Right hindlimb (tissue), 1 donor: ENCODE data around the gene NMT1.
A peak's percentile ranks its signal among the peaks of the same experiment; 100 is the strongest.

Experiments used
- DNase-seq: peaks from one replicate; pipeline ENCODE4 v3.0.0-alpha.2; 2018

The NMT1 gene

DNA sequence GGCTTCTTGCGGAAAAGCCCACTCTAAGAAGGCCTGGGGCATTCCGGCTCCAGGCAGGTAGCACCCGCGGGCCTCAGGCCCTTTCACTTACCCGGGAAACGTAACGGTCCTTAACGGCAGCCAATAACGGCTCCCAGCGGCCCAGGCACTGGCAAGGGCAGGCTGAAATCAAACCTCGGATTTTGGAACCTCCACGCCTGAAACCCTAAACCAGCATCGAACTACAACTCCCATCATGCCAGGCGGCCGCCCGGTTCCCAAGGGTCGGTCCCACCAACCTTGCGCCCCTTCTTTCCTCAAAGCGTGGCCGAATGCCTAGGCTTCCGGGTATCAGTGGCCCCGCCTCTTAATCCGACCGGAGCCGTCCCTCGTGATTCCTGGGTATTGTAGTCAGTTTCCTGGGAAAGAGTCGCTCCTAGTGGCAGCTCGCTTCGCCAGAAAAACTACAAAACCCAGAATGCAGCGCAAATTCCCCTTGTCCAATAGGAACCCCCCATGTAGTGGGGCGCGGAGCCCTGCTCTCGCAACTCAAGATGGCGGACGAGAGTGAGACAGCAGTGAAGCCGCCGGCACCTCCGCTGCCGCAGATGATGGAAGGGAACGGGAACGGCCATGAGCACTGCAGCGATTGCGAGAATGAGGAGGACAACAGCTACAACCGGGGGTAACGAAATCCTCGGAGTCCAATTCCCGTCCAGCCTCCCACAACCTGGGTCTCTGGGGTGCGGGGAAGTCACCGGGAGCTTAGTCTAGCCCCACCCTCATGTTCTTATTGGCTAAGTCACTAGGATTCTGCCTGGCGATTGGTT lies at the start of gene NMT1:
Gene NMT1, plus strand, starts transcription at position 521 of the 809 bp plus-strand sequence. Its CDS starts 13 bp downstream, at position 534.
- DNase-seq = peak; percentile 100

DNA sequence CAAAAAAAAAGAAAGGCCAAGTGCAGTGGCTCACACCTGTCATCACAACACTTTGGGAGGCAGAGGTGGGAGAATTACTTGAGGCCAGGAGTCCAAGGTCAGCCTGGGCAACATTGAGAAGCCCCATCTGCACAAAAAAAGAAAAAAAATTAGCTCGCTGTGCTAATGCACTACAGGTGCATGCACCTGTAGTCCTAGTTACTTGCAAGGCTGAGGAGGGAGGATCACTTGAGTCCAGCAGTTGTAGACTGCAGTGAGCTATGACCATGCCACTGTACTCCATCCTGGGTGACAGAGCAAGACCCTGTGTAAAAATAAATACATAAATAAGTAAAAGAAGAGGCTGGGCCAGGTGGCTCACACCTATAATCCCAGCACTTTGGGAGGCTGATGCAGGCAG lies 49.4 kb upstream of the NMT1 start:
- DNase-seq = no peak

DNA sequence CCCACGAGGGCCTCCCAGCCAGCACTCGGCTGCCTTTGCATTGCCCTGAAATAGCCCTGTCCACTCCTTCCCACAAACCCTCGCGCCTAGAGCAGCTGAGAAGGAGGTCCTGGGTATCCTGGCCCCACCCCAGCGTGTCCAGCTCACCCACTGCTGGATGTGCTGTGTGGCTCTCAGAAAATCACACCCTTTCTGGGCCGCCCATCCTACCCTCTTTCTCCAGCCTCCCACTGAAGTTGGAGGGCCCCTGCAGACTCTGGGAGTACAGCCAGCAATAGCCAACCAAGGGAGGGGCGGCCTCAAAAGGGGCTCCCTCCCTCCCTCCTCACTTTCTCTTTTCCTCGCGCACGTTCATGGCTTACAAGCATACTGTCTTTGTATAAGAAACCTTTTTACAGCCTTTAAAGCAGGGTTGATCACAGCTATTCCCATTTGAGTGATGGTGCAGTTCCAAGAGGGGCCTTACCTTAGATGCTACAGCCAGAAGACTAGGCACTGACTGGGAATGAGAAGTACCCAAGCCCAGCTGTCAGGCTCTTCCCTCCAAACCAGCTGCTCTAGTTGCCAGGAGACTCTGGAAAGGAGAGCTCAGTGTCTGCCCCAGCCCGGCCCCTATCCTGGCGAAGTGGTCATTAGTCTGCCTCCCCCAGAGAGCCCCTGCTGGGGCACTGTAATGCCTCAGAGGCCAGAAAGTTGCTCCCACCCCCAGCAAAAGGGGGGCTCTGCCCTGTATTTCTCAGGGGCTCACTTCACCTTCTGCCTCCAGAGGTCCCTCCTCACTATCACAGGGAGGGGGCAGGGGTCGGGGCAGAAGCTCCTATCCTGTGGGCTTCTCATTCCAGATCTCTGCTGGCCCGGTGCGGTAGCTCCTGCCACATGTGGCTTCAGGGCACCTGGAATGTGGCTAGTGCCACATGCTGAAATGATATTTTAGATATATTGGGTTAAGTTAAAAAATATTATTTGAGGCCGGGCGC lies 47.8 kb upstream of the NMT1 start:
- DNase-seq = peak; percentile 72

DNA sequence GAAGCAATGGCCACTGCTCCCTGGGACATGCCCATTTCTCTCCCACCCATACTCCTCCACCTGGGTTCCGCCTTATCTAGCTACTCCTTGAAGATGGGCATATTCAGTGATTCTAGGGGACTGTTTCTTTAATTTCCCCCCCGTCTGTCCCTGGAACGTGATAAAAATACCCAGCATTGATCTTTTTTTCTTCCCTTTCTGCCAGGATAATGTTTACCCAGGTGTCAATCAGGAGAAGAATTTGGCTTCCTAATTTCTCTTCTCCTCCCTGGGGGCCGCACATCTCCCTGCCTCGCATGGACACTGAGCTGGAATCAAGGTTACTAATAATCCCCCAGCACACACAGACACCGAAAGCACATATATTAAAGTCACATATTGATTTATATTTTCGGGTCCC lies 44.9 kb upstream of the NMT1 start:
- no peak for DNase-seq

DNA sequence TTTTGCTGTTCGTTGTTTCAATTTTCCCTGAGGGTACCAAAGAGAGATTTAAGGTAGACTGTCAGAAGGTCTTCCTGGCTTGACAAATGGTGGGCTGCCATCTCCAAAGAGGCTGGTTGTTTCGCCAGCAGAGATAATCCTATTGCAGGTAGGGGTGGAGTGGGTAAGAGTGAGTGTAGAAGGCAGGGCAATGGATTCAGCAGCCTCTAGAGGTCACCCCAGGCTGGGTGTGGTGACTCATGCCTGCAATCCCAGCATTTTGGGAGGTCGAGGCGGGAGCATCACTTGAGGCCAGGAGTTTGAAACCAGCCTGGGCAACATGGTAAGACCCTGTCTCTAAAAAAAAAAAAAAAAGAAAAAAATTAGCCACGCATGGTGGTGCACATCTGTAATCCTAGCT lies 44.3 kb upstream of the NMT1 start:
- no peak for DNase-seq

DNA sequence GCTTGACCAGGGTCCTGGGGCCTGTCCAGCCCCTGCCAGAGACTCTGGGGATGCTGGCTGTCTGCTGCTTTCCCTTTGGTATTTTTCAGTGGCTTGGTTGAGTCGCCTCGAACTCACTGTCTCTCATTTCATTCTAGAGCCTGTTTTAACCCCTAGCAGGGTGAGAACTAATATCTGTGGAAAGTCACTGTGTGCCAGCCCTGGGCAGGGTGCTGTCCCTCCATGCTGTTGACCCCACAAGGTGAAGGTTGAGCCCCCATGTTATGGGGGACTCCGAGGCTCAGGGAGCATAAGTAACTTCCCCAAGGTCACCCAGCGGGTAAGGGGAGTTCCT lies 42.6 kb upstream of the NMT1 start:
- peak; percentile 19 for DNase-seq

DNA sequence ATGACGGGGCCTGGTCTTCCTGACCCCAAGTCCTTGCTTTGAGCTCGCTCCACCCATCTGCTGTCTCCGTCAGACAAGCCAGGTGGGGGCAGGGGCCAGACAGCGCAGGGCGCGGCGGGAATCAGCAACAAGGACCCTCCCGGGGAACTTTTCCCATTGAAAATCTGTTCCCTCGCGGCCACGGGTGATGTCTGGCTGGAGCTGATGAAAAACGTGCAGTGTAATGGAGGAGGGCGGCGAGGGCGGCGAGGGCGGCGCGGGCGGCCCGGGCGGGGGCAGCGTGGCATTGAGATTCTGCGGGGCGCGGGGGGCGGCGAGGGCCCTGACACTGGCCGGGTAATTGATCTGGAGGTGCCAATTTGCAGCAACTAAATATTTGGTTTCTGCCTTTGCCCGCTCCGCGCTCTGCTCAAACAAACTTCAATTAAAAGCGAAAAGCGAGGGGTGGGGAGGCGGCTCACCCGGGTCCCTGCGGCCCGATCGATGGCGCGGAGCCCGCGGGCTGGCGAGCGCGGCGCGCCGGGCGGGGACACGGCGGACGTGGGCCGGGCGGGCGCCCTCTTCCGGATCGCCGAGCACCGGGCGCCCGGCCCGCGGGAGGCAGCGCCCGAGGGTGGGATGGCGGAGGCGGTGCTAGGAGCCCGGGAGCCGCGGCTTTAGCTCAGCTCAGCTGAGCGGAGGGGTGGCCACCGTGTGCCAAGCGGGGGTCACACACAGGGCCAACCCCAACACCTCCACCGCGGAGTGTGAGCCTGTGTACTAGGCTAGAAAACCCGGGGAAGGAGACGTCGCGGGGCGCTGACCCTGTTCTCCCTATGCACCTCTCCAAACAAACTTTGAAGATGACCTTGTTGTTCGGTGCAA lies 42.0 kb upstream of the NMT1 start:
- peak; percentile 62 for DNase-seq

DNA sequence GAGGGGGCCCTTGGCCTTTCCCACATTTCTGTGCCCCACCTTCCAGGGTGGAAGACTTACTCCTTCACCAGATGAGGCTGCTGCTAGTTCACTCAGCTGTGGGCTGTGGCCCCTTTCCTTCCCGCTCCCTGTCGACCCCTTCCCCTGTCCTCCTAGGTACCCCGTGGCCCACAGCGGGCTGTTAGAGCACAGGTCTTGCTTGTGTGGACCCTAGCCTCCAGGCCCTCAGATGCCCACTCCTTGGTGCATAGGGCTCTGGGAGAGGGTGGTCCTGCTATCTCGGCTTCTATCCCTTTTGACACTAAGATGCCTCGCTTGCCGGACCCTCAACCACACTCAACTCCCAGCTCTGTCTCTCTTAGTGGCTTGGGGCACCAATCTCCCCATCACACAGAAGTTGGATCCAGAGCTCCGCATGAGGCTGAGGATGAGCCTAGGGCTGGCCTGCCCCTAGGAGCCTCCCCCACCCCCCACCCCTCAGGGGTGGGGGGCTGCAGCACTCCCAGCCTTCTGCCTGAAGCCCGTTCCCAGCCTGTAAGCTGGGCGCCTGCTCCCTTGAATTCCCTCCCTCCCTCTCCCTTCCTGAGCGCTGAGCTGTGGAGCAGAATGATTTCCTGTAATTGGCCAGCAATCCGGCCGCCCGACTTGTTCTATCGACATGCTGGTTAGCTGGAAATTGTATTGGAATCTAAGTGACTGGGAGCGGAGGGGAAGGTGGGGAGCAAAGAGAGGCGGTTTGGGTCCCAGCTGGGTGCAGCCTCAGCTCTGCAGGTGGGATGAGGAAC lies 40.6 kb upstream of the NMT1 start:
- DNase-seq = peak; percentile 68

DNA sequence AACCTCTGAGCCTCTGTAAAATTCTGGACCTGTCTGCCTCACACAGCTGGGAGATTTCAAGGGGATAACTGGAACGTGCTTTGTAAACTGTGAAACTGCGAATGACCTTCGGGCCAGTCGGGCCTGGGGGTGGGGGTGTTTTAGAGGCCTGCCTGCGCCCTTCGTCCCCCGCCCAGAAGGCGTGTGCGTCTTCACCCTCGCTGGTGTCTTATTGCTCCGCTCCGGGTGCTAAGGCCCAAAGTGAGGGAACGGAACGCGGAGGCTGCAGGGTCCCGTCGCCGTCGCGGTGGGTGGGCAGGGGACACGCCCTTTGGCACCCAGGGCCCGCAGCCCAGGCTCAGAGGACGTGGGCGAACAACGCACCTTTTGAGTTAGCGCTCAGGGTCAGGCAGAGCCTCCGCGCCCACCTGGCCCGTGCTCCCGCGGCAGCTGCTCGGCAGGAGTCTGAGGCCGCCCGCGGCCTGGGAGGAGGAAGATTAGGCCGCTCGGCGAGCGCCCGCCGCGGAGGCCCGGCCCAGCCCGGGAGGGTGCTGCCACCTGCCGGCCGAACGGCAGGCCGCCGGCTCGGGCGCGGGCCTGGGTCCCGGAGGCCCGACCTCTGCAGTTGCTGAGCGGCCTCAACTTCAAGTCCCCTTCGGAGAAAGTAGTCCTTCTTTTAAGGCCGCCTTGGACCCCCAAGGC lies 39.4 kb upstream of the NMT1 start:
- DNase-seq = peak; percentile 76

DNA sequence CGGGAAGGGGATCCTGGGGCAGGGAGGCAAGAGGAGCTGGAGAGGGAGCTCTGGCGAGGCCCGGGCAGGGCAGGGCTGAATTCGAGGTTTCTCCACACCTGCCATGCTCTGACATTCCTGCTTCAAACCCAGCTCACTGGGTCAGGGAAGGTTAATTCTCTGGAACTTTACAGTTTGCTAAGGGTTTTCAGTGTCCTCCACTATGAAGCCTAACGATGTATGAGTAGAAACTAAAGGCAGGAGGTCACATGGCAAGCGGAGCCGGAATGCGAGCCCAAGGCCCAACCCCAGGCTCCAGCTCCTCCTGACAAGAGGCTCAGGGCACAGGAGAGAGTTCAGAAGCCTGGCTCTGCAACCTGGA lies 38.8 kb upstream of the NMT1 start:
- no peak for DNase-seq

DNA sequence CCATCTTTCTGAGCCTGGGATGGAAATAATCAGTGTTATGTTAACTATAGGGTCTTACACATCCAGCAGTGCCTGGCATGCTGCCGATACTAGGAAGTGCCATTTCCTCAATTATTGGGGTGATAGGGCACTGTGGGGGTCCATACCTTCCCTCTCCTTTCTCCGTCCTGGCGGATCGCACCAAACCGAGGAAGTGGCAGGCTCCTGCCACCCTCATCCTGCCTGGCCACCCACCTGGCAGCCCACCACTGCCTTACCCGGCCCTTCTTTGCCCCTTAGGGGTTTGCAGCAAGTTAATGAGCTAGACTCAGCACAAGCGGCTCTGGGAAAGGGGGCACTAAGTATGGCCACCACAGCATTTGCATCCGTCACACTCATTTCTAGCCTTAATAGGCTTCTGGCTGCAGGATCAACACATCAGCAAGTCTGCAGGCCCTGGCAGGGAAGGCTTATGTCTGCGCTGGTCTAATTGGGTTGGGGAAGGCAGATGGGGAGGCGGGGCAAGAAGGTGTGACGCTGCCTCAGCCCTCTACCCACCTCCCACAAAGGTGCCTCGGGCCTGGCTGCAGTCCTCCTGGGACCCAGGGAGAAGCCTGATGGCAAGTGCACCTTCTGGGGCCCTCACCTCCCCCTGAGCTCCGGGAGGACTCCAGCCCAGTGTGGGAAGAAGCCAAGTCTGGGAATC lies 38.3 kb upstream of the NMT1 start:
- DNase-seq = no peak

DNA sequence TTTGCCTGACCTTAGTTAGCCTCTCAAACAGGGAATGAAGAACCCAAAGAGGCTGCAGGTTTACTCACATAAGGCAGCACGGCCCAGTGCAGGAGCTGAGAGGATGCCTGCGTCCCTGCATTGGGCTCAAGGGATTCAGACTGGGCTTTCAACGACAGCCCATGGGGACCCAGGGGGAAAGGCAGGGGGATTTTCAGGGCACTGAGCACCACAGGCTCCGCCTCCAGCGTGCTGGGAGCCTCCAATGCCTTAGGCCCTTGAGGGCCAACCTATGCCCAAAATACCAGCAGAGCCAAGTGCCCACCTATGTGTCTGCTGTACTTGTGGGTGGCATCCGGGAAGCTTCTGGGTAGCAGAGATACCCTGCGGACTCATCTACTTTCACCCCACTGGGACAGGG lies 32.0 kb upstream of the NMT1 start:
- no peak for DNase-seq

DNA sequence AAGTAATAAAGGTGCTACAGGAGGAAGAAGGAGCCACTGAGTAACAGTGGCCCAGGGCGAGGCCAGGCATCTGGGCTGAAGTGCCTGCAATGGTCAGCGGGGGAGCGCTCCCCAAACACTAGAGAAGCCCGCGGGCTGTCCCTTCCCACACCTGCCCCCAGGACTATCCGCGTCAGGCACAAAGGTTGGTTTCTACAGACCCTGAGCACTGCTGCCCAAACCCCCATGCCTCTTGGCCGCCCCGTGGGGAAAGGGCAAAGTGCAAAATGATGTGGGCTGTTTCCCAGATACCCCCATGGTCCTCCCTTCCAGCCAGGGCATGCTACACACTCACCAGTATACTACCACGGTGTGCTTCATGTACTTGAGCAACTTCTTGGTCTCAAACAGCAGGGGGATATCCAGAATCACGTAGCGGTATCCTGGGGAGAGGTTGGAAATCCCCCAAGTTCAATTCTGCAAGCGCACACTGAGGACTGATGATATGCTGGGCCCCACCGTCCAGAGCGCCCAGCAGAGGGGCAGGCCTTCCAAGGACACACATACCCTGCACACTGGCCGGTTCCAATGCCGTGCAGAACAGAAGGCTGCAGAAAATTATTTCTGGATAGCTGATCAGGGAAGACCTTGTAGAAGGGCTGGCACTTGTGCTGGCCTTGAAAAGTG lies 31.2 kb upstream of the NMT1 start:
- no peak for DNase-seq

DNA sequence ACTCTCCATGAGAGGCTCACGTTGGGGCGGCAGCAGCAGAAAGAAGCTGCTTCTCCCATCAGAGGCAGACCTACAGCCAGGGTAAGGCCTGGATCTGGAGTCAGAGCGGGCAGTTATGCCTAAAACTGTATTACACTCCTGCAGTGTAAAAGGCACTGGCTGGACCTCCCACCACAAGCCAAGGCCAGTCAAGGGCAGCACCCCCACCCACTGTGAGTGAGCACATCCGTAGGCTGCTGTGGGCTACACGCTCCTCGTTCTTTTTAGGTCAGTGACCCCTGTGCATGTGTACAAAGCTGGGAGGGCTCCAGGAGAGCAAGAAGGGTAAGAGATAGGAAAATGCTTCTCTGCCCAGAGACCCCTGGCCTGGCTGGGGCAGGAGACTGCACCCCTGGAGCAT lies 30.4 kb upstream of the NMT1 start:
- DNase-seq = no peak

DNA sequence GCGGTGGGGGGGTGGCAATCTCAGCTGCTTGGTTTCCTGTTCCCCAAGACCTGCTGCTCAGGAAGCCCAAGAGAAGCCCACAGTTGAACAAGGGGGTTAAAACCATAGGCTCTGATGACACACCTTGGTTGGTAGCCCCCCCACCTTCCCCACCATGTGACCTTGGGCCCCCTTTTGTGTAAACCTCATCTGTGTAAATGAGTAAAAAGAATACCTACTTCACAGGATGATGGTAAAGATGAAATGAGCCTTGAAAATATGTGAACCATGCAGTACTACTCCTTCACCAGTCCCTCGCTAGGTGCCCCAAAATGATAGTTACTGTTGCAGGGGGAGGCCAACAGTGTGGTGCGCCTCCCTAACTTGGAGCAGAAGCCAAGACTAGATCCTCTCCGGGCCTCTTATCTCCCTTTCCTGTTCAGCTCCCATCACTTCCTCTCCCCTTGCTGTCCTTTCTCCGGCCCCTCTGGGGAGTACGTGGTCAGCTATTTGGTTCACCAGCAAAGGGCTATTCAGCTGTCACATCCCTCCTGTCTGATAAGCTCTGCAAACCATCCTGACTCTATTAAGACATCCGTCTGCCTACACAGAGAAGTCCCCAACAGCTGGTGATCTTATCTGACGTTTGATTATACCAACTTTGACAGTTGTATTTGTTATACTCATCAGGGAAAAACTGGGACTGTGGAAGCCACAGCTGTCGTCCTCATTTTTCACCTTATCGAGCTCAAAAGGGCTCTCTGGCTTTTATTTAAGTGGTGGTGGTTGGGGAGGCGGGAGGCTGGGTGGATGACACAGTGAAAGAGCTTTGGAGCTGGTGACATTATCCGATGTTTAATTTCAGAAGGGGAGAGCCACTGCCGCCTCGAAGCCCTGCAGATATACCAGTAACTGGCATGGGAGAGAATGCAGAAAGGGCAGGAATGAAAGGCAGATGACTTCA lies 29.6 kb upstream of the NMT1 start:
- DNase-seq = no peak

DNA sequence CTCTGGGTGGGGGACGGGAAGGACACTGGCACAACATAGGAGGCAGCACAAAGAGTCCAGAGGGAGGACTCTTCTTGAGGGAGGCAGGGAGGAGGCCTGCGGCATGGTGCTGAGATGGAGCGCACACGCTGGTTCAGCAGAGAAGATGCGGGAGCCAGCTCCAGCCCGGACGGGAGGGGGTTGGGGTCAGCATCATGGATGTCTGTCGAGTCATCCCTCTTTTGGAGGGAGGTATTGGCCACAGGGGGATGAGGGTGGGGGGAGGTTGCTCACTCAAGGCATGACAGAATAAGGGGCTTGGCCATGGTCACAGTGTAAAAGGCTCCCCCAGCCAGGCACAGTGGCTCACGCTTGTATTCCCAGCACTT lies 29.0 kb upstream of the NMT1 start:
- DNase-seq = no peak

DNA sequence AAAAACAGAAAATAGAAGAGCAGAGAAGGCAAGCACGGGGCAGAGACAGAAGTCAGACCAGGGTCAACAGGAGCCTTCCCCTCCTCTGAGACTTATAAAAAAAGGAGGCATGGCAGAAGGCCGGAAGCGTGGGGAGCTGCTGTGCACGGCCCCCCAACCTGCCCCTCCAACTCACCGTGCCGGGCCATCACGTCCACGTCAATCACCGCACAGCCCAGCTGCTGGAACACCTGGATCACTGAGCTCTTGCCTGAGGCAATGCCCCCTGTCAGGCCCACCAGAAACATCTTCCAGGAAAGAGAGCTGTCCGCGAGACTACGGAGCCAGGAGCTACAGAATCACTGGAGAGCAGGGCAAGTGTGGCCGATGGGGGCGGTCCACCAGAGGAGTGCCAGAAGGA lies 26.5 kb upstream of the NMT1 start:
- DNase-seq = no peak

DNA sequence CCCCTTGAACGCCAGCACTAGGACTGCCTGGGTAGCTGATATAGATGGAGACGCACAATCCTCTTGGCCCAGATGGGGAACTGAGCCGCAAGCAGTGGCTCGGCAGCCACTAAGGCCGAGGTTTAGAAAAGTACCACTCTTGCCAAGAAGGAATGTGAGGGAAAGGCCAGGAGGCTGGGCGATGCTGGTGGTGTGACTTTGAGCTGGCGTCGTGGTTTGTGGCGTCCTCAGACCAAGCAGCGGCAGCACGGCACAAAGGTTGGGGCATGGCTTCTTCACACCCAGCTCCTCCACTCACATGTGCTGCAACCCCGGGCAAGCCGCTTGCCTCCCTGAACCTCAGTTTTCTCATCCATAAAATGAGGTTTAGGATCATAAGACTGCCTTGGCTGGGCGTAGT lies 25.3 kb upstream of the NMT1 start:
- DNase-seq = peak; percentile 47

DNA sequence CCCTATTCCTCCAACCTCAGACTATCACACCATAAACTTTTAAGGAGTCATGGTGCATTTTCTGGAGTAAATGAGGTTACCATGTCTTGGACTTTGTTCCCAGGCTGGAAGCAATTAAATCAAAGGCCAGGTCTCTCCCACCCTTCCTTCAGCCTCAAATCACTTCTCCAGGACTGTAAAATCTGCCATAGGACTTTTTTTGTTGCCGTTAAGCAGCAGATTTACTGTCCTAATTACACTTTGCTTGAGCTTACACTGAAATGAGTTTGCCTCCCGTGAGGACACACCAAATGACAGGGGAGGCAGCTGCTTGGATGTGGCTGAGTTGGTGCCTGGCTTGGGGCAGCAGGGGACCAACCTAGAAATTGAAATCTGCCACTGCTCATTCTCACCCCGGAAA lies 24.4 kb upstream of the NMT1 start:
- DNase-seq = peak; percentile 37
